GM12874 (cell line): Measurements from ENCODE around the gene ATP2B2.

Experiments used
- CTCF ChIP-seq: IDR thresholded peaks from 2 replicates; pipeline ENCODE4 v1.5.1; 2011; ENCODE audit warnings: low read depth, mild to moderate bottlenecking, control low read depth, low read length, moderate library complexity; ENCODE audit not compliant: insufficient read depth

Gene ATP2B2

GRCh38 chr3:10447110-10447509, 58.3 kb downstream of the ATP2B2 start:
- no peak for TF ChIP-seq CTCF

GRCh38 chr3:10445561-10446175, 59.7 kb downstream of the ATP2B2 start:
- TF ChIP-seq CTCF = no peak

- TF ChIP-seq CTCF = no peak
Observed at GRCh38 chr3:10444511-10444910, 60.9 kb downstream of the ATP2B2 start.

GRCh38 chr3:10444110-10444429, 61.3 kb downstream of the ATP2B2 start:
- no peak for TF ChIP-seq CTCF

GRCh38 chr3:10443272-10444109, 61.9 kb downstream of the ATP2B2 start:
- no peak for TF ChIP-seq CTCF

GRCh38 chr3:10442151-10442795, 63.1 kb downstream of the ATP2B2 start:
- no peak for TF ChIP-seq CTCF

- no peak for TF ChIP-seq CTCF
Observed at GRCh38 chr3:10440684-10441083, 64.7 kb downstream of the ATP2B2 start.
